Fibroblast of skin of left biceps (primary cell): ENCODE data around the gene KIF5A.
A peak's percentile ranks its signal among the peaks of the same experiment; 100 is the strongest.

Experiments
- DNase-seq, 2 experiments: peaks; one replicate each; pipeline ENCODE4 v3.0.0-alpha.2; 2013; ENCODE audit warnings: low read depth in 2 of 2

The KIF5A gene

DNA sequence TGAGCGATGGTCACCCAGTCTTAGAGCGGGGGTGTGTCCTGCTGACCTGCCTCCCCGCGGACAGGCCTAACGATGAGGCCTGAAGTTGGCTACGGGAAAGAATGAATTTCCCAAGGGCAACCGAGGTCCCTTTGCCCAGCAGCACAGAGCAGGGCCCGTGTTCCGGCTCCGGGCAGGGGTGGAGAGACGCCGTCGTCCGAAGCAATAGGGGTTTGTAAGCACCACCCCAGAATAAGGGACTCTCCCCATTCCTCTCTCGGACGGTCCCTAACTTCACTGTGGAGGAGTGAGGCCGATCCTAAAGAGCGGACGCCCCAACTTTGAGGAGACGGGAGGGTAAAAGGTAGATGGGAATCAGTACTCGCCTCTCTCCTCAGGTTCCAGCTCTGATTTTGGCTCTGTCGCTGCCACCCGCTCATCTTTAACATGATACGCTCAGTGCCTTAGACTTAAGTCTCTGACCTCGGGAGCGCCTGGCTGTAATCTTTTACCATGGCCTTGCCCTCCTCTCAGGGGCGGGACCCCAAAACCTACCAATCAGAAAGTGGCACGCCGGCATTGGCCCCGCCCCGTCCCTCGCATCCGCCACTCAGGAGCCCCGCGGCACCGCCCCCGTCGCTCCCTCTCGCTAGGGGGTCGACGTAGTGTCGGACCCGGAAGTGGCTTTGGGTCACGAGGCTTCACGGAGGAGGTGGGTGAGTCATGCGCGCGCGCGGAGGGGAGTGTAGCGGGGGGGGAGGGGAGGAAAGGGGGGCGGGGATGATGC lies 29.6 kb upstream of the KIF5A start, which contains the start of gene DDIT3:
TSS of gene DDIT3 (minus strand) at position 462 of the 766 bp plus-strand sequence. CDS start 3,108 bp downstream, outside the sequence.
- peak; percentile 98 to 99 for DNase-seq

GRCh38 chr12:57521525-57522010 lies 28.3 kb upstream of the KIF5A start:
- no peak for DNase-seq

DNA sequence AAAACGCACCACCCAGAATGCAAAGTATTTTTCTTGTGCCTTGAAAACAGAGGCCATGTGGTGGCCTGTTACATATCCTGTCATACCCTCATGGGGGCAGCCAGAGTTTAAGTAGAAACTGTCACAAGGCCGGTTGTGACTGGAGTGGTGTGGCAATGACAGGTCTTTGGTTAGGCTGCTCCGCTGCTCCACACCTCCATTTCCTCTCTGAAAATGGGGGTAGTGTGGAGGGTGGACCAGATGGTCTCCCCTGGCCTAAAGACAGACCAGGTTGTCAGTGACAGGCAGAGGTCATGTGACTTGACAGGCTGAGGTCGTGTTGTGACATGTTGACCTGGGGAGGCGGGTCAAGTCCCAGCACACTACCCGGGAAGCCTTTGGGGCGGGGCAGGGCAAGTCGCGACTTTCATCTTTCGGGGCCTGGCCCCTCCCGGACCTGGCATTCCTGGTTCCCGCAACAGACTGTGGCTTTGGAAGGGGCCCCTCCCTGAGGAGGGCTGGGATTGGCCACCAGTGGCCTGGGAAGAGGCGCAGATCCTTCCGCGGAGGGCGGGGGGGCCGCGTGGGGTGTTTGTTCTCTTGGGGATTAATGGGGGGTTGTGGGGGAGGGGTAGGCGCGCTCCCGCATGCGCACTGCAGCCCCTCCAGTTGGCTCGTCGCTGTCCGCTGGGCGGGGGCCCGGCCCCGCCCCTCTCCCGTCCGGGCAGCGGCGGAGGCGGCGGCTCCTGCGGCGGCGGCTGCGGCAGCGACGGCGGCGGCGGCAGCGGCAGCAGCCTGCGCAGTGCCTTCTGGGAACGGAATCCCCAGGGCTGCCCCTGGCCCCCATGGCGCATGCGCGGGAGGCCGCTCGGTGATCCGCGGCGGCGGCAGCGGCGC lies 27.6 kb upstream of the KIF5A start, which contains the start of gene MBD6:
TSS of gene MBD6 (plus strand) at position 814 of the 876 bp plus-strand sequence. CDS start 1,480 bp downstream, outside the sequence.
- DNase-seq = peak; percentile 90 to 92

GRCh38 chr12:57522887-57523705 lies 26.7 kb upstream of the KIF5A start:
- no peak for DNase-seq

DNA sequence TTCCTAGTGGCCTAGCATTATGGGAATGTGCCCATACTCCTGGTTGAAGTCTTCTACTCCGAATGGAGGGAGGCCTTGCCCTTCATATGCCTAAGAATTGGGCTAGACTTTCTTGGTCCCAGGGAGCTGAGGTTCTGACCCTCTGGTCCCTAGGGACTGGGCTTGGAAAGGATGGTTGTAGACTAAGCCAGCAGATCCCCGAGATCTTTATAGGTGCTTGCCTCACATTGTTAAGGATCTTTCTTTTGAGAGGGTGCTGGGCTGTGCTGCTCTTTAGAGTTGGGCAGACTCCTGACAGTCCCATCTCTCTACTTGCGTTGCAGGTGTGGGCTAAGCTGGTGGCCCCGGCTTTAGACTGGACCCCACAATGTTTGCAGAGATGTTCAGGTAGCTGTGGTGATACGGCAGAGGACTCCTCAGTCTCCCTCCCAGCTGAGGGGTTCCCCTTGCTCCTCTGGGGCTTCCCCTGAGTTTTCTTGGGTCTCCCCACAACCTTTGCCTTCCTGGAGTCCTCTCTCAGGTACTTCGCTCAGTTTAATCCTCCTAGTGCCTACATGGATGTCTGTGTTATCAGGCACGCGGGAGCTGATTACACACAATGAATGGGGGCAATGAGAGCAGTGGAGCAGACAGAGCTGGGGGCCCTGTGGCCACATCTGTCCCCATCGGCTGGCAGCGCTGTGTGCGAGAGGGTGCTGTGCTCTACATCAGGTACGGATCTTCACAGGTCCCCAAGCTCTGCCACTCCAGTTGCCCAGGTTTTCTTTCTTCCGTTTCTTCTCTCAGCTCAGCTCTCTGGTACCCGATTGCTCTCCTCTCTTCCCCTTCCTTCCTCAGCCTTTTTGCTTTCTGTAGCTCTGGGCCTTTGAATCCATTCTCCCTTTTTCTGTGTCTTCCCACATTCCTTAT lies 25.9 kb upstream of the KIF5A start:
- no peak for DNase-seq

GRCh38 chr12:57524814-57525614 lies 24.8 kb upstream of the KIF5A start:
- no peak for DNase-seq

DNA sequence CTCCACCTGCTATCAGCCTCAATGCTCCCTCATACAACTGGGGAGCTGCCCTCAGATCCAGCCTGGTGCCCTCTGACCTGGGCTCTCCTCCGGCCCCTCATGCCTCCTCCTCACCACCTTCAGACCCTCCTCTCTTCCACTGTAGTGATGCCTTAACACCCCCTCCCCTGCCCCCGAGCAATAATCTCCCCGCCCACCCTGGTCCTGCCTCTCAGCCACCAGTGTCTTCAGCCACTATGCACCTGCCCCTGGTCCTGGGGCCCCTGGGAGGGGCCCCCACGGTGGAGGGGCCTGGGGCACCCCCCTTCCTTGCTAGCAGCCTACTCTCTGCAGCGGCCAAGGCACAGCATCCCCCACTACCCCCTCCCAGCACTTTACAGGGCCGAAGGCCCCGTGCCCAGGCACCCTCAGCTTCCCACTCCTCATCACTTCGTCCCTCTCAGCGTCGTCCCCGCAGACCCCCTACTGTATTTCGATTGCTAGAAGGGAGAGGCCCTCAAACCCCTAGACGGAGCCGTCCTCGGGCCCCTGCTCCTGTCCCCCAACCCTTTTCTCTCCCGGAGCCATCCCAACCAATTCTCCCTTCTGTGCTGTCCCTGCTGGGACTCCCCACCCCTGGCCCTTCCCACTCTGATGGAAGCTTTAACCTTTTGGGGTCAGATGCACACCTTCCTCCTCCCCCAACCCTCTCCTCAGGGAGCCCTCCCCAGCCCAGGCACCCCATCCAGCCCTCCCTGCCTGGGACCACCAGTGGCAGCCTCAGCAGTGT lies 24.0 kb upstream of the KIF5A start:
- DNase-seq = no peak

- no peak for DNase-seq
Measured at GRCh38 chr12:57526477-57527126, 23.2 kb upstream of the KIF5A start.

DNA sequence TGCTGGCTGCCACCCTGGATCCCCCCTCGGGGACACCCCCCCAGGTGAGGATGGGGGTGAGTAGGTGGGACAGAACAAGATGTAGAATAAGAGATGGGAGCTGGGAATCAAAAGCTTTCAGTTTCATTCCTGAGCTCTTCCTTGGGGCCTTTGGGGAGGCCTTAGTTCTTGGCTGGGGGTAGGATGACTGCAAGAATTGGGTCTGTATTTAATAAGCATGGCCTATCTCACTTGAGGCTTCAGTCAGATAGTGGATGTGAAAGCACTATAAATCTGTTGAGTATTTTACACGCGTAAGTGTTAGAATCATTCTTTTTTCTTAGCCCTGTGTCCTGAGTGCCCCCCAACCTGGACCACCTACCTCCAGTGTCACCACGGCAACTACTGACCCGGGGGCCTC lies 22.7 kb upstream of the KIF5A start:
- DNase-seq = no peak

- DNase-seq = no peak
Measured at GRCh38 chr12:57528176-57528575, 21.7 kb upstream of the KIF5A start.

GRCh38 chr12:57528831-57529555 lies 20.9 kb upstream of the KIF5A start:
- no peak for DNase-seq

DNA sequence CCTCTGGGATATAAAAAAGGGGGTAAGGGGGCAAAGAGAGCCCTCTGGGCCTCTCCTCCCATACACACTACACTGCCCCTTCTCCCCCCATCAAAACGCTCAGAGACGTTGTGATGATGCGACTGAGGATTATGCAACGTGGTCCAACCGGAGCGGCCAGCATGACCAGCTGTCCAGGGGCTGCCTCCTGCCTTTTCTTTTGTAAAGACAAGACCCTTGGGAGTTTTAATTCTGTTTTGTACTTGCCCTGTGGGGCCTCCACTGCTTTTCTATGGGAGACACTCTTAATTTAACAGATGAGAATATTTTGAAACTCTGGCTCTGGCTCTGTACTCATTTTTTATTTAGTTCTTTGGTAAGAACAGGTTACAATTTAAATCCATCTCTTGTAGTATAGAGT lies 20.0 kb upstream of the KIF5A start:
- no peak for DNase-seq

- DNase-seq = no peak
Measured at GRCh38 chr12:57530396-57531142, 19.3 kb upstream of the KIF5A start.

GRCh38 chr12:57531836-57532235 lies 18.0 kb upstream of the KIF5A start:
- DNase-seq = no peak

DNA sequence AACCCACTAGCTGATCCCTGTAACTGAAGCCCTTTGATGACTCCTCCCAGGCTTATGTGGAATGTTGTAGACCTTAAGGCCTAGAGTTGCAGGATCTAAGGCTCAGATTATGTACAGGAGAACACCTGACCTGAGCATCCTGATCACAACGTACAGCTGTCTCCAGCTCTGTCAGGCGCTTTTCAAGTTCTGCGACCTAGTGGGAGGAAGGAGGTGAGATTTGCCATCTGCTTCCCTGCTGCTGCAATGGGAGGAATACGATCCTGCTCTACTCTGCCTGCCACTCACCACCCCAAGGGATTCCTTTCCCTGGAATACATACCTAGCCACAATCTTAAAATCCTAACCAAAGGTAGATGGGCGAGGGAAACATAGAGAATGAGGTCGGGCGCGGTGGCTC lies 16.7 kb upstream of the KIF5A start:
- DNase-seq = no peak

- no peak for DNase-seq
Measured at GRCh38 chr12:57534250-57534649, 15.6 kb upstream of the KIF5A start.

DNA sequence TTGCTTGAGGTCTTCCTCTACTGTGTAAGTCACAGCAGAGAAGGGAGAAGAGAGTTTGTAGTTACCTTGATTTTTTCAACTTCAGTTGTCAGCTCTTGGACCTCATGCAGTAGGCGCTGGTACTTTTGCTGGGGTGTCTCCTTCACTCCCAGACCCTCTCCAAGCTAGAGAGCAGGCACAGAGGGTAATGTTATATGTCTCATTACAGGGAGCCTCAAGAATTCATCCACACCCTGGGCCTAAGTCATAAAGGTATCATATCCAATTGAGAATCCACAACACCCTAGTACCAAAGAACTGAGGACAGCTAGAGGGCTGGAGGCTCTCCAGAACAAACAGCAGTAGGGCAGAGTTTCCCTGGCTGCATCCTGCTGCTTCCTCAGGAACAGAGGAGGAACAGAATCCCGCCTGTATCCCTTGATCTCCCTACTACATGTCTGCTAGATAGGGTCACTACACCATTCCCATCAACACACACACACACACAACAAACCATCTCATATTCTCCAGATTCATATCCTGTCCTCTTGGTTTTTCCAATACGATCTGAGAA lies 14.8 kb upstream of the KIF5A start:
- no peak for DNase-seq
